Neural crest cell (in vitro differentiated cells): Measurements from ENCODE around the gene RBM19. TPM values are rescaled to one million over a fixed set of nuclear protein-coding genes. Genes with fewer than 3 reads are reported as not detected.

Experiments used
- DNase-seq: peaks from one replicate; pipeline ENCODE4 v3.0.0; 2021; ENCODE audit warnings: low read depth, mixed read lengths, low spot score
- H3K27ac Mint-ChIP-seq: one replicate; pipeline ENCODE4 v1.8.0; 2021; ENCODE audit warnings: mild to moderate bottlenecking, mixed read lengths; ENCODE audit not compliant: unreplicated experiment
- H3K27me3 Mint-ChIP-seq: 2 replicates; pipeline ENCODE4 v1.8.0; 2021; ENCODE audit warnings: low read depth, mild to moderate bottlenecking, mixed read lengths
- H3K36me3 Mint-ChIP-seq: 2 replicates; pipeline ENCODE4 v1.8.0; 2021; ENCODE audit warnings: low read depth, mild to moderate bottlenecking, mixed read lengths
- H3K4me1 Mint-ChIP-seq: 2 replicates; pipeline ENCODE4 v1.8.0; 2021; ENCODE audit warnings: mixed read lengths
- H3K4me3 Mint-ChIP-seq: one replicate; pipeline ENCODE4 v1.8.0; 2021; ENCODE audit warnings: mild to moderate bottlenecking, mixed read lengths
- H3K9me3 Mint-ChIP-seq: 2 replicates; pipeline ENCODE4 v1.8.0; 2021; ENCODE audit warnings: mixed read lengths
- CTCF ChIP-seq: fragments of 200-600 bp; sonication (generic); conservative IDR thresholded peaks from 2 replicates; pipeline ENCODE4 v1.5.0; 2021; ENCODE audit warnings: antibody characterized with exemption, mild to moderate bottlenecking
- long read RNA-seq: library from polyadenylated mRNA; unstranded; transcript quantifications from one replicate; pipeline ENCODE4 v2.0.0, GENCODE V29; 2020
- total RNA-seq: library from RNA; stranded (reverse); gene quantifications from 2 replicates; pipeline ENCODE4 v1.2.1, GENCODE V29; 2021

Gene RBM19
- 35.3 and 42.6 TPM in 2 replicates for total RNA-seq
- long read RNA-seq, full-length matches to known transcripts, result 5 of 16 reads
- long read RNA-seq, partial matches to known transcripts, result 7 of 16 reads
- long read RNA-seq, other reads (novel, unspliced or antisense), result 4 of 16 reads

DNA sequence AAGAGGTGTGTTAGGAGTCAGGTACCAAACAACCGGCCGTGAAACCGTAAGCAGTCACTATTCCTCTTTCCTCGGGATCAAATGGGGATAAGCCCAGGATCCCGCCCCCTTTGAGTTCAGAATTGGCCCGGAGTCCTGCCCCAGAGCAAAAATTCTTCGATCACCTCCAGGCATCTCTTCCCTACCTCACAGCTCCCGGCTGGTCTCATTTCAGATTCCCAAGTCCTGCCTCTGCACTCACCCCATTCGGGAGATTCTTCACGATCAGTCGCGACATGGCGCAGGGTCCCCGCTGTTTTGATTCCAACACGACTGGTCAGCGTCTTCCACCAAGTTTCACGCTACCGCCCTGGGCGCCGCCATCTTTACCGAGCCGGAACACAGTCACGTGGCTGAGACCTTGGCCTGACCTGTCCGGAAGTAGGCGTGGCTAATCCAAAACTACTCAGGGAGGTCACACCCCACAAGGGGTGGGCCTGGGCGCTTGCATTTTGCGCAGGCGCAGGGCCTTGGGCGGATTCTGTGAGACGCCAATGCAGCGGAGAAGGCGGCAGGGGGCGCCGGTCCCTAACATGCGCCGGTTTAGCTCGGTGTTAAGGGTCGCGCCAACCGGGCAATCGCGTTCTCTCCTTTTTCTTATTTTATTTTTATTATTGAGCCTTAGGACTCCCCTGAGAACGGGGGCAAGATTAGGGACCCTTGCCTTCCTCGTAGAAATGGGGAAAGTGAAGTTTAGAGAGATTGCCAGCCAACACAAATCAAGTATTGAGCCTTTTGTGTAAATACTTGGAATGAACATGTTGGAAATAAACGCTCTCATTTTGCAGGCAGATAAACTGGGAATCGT is at the start of gene RBM19:
Gene RBM19, minus strand, starts transcription at position 375 of the 847 bp plus-strand sequence. Its CDS starts 98 bp downstream, at position 277.
- H3K4me3 Mint-ChIP-seq, result peak within 1 kb of the TSS; percentile 99
- no peaks in the 10 kb centered on the region for H3K9me3 Mint-ChIP-seq
- DNase-seq, result peak; percentile 98
- peaks cover 16% of the 10 kb centered on the region for H3K4me1 Mint-ChIP-seq
- peaks cover 37% of the 10 kb centered on the region for H3K27me3 Mint-ChIP-seq
- peak within 1 kb of the TSS; percentile 99 for H3K27ac Mint-ChIP-seq
- no peaks in the 10 kb centered on the region for H3K36me3 Mint-ChIP-seq
- peak; percentile 93 for TF ChIP-seq CTCF

DNA sequence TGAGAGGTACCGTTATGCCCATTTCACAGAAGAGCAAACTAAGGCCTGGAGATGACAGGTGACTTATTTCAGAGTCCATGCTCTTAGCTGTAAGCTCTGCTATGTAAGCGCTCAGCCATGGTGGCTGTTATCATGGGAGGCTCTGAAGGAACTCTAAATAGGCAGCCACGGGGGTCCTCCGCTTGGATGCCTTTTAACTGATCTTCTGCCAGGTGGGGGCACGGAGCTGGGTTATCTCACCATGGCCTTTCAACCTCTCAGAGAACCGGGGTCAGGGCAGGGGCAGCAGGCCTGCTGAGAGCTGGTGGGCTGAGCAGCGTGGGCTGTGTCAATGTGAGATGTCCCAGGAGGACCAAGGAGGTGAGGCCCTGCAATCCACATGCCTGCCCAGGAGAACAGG is 49.7 kb upstream of the RBM19 start:
- Mint-ChIP-seq H3K9me3 (no peaks in the 10 kb centered on the region), H3K27ac (no peak overlapping the region)

DNA sequence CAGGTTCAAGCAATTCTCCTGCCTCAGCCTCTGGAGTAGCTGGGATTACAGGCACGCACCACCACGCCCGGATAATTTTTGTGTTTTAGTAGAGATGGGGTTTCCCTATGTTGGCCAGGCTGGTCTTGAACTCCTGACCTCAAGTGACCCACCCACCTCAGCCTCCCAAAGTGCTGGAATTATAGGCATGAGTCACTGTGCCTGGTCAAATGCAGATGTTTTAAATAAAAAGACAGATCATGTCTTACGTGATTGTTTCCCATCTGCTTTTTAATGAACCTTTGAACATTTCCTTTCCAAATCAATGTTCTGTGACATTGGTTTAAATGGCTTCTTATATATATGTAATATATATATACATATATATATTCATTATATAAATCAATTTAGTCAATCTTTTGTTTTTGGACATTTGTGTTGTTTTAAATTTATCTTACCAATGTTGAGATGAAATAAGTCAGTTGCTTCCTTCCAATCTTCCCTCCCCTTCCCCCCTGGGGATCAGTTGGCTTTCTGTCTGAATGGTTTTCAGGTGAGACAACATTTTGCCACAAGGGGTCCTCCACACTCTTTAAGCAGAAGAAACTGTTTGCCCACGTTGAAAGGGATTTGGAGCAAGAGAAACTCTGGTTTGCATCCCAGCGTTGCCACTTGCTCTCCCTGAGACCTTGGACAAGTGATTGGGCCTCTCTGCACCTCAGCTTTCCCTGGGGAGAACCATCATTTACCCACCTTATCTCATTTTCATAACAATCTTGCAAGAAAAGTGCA is 47.6 kb upstream of the RBM19 start:
- Mint-ChIP-seq H3K36me3 (no peaks in the 10 kb centered on the region), H3K9me3 (no peaks in the 10 kb centered on the region), H3K27ac (no peak overlapping the region), H3K27me3 (peaks cover 82% of the 10 kb centered on the region), H3K4me3 (no peak overlapping the region), H3K4me1 (no peaks in the 10 kb centered on the region)
- no peak for DNase-seq
- peak; percentile 66 for TF ChIP-seq CTCF

More for the DNA sequence above, 49.7 kb upstream of the RBM19 start:
- Mint-ChIP-seq H3K36me3 (no peaks in the 10 kb centered on the region), H3K27me3 (peaks cover 82% of the 10 kb centered on the region), H3K4me1 (no peaks in the 10 kb centered on the region), H3K4me3 (no peak overlapping the region)
- no peak for TF ChIP-seq CTCF
- DNase-seq, result no peak

DNA sequence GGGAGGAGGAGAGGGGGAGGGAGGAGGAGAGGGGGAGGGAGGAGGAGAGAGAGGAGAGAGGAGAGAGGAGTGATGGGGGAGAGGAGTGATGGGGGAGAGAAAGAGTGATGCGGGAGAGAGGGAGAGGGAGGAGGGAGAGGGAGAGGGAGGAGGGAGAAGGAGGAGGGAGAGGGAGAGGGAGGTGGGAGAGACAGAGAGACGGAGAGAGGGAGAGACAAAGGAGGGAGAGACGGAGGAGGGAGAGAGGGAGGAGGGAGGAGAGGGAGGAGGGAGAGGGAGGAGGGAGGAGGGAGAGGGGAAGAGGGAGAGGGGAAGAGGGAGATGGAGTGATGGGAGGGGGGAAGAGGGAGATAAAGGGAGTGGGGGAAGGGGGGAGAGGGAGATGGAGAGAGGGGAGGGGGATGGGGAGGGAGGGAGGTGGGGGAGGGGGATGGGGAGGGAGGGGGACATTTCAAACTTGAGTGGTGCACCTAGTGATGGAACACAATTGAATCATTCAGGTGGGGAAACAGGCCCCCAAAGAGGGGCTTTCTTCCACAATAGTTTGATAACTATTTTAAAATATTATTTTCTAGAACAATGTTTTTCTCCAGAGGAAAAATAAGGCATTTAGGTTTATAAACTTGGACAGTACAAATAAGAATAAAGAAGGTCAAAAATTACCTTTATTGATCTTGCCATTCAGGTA is 46.8 kb upstream of the RBM19 start:
- no peaks in the 10 kb centered on the region for H3K36me3 Mint-ChIP-seq
- TF ChIP-seq CTCF, result no peak
- no peak overlapping the region for H3K4me3 Mint-ChIP-seq
- H3K9me3 Mint-ChIP-seq, result no peaks in the 10 kb centered on the region
- no peak overlapping the region for H3K27ac Mint-ChIP-seq
- DNase-seq, result no peak
- no peaks in the 10 kb centered on the region for H3K4me1 Mint-ChIP-seq
- H3K27me3 Mint-ChIP-seq, result peaks cover 84% of the 10 kb centered on the region

- no peaks in the 10 kb centered on the region for H3K4me1 Mint-ChIP-seq
- DNase-seq, result no peak
- H3K9me3 Mint-ChIP-seq, result no peaks in the 10 kb centered on the region
- no peaks in the 10 kb centered on the region for H3K36me3 Mint-ChIP-seq
- no peak overlapping the region for H3K4me3 Mint-ChIP-seq
- no peak for TF ChIP-seq CTCF
- no peak overlapping the region for H3K27ac Mint-ChIP-seq
- H3K27me3 Mint-ChIP-seq, result peaks cover 84% of the 10 kb centered on the region
Observed at GRCh38 chr12:114011711-114012110, 45.6 kb upstream of the RBM19 start.
